ENCODE data around the gene ADAMTS13. TPM values are rescaled to one million over a fixed set of nuclear protein-coding genes. Genes with fewer than 3 reads are reported as not detected.

Gene ADAMTS13
- total RNA-seq, 4 donors from 2014 or later, result 1.7 to 4.3 (median 3.2) TPM

DNA sequence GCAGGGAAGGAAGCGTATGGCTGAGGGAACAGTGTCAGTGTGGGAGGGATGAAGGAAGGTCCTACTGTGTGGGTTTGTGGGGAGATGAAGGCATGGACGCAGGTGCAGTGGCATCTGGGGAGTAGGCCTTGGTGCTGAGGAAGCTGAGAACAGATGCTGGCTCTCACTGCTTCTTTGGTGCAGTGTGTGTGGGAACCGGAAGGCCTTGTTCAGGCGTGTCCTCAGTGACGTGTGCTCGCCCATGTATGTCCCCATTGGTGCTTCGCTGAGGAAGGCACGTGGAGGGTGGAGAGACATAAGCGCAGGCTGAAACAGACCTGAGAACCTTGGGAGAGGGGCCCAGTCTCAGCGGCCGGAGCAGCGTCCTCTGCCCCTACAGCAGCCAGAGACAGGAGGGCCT, 18.7 kb downstream of the ADAMTS13 start:
- Histone ChIP-seq H3K36me3 (peaks cover 0 to 27% (median 0%) of the 10 kb centered on the region in 3 donors), H3K4me3 (no peak overlapping the region), H3K27ac (no peak overlapping the region), H3K27me3 (no peaks in the 10 kb centered on the region), H3K9me3 (no peaks in the 10 kb centered on the region), H3K4me1 (no peaks in the 10 kb centered on the region)
- WGBS, 2 donors, result 85 to 91% methylated on average over 12 of the region's 12 CpGs
- no peak for TF ChIP-seq EP300 (IDR thresholded peaks at IDR 0.05)
- TF ChIP-seq, protein P1, sequence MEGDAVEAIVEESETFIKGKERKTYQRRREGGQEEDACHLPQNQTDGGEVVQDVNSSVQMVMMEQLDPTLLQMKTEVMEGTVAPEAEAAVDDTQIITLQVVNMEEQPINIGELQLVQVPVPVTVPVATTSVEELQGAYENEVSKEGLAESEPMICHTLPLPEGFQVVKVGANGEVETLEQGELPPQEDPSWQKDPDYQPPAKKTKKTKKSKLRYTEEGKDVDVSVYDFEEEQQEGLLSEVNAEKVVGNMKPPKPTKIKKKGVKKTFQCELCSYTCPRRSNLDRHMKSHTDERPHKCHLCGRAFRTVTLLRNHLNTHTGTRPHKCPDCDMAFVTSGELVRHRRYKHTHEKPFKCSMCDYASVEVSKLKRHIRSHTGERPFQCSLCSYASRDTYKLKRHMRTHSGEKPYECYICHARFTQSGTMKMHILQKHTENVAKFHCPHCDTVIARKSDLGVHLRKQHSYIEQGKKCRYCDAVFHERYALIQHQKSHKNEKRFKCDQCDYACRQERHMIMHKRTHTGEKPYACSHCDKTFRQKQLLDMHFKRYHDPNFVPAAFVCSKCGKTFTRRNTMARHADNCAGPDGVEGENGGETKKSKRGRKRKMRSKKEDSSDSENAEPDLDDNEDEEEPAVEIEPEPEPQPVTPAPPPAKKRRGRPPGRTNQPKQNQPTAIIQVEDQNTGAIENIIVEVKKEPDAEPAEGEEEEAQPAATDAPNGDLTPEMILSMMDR (IDR thresholded peaks at IDR 0.05), result no peak
- no peak for TF ChIP-seq POLR2A (IDR thresholded peaks at IDR 0.05)
- DNase-seq (ENCODE audit: low spot score in 2 of 2), result no peak

DNA sequence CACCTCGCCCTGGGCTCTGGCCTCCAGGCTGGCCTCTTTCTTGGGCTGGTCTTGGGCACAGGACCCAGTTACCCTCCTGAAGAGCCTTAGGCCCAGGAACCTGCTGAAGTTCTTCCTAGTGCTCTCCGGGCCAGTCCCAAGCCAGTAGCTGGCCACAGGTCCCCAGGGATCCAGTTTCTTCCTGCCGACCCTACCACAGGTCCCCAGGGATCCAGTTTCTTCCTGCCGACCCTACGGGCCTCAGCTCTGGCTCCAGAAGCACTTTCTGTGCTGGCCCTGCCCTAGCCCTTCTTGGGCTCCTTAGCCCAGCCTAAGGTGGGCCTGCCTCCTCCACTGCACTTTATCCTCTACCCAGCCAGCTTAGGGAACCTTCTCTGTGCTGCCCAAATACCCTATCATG, 19.4 kb downstream of the ADAMTS13 start:
- Histone ChIP-seq H3K27me3 (no peaks in the 10 kb centered on the region), H3K9me3 (no peaks in the 10 kb centered on the region), H3K36me3 (peaks cover 0 to 27% (median 0%) of the 10 kb centered on the region in 3 donors), H3K4me3 (no peak overlapping the region), H3K4me1 (no peaks in the 10 kb centered on the region), H3K27ac (no peak overlapping the region)
- no peak for DNase-seq (ENCODE audit: low spot score in 2 of 2)
- TF ChIP-seq, protein P1 (IDR thresholded peaks at IDR 0.05), result no peak
- TF ChIP-seq EP300 (IDR thresholded peaks at IDR 0.05) (no peak), POLR2A (IDR thresholded peaks at IDR 0.05) (no peak)
- 49 to 60% methylated on average over 3 to 4 of the region's 5 CpGs for WGBS, 2 donors

DNA sequence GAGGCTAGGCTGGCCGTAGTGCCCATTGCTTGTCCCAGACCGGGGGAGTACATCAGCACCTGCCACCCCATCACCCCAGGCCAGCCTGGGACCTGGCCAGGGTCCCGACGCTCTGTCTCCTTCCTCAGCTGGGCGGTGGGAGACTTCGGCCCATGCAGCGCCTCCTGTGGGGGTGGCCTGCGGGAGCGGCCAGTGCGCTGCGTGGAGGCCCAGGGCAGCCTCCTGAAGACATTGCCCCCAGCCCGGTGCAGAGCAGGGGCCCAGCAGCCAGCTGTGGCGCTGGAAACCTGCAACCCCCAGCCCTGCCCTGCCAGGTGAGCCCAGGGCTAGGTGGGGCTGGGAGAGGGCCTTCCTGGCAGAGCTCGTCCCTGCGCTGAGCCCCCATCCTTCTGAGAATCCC, 21.1 kb downstream of the ADAMTS13 start:
- peaks cover 0 to 27% (median 0%) of the 10 kb centered on the region in 3 donors for H3K36me3 ChIP-seq
- H3K4me1 ChIP-seq, result no peaks in the 10 kb centered on the region
- DNase-seq (ENCODE audit: low spot score in 2 of 2), result no peak
- no peaks in the 10 kb centered on the region for H3K27me3 ChIP-seq
- H3K9me3 ChIP-seq, result no peaks in the 10 kb centered on the region
- TF ChIP-seq, protein P1 (IDR thresholded peaks at IDR 0.05), result no peak
- TF ChIP-seq EP300 (IDR thresholded peaks at IDR 0.05), result no peak
- no peak for TF ChIP-seq POLR2A (IDR thresholded peaks at IDR 0.05)
- no peak overlapping the region for H3K4me3 ChIP-seq
- WGBS, 2 donors, result 98 to 100% methylated on average over 1 to 7 of the region's 15 CpGs
- H3K27ac ChIP-seq, result no peak overlapping the region

DNA sequence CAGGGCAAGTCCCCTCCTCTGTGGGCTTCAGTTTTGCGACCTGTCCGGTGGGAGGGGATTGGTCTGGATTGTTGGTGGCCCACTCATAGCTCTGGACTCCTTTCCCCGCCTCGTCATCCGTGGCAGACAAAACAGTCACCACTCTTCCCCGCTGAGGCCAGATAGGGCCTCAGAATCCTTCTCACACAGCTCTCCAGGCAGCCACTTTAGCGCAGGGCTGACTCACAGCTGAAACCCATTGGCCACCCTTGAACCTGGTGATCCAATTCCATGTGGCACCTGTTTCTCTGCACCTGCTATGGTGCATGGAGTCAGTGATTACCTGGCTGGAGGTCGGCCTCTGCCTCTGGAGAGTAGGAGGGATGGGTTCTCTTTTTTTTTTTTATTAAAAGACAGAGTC, 21.8 kb downstream of the ADAMTS13 start:
- TF ChIP-seq, protein P1 (IDR thresholded peaks at IDR 0.05), result no peak
- TF ChIP-seq POLR2A (IDR thresholded peaks at IDR 0.05), result no peak
- TF ChIP-seq EP300 (IDR thresholded peaks at IDR 0.05), result no peak
- 76 to 93% methylated on average over 8 of the region's 8 CpGs for WGBS, 2 donors

DNA sequence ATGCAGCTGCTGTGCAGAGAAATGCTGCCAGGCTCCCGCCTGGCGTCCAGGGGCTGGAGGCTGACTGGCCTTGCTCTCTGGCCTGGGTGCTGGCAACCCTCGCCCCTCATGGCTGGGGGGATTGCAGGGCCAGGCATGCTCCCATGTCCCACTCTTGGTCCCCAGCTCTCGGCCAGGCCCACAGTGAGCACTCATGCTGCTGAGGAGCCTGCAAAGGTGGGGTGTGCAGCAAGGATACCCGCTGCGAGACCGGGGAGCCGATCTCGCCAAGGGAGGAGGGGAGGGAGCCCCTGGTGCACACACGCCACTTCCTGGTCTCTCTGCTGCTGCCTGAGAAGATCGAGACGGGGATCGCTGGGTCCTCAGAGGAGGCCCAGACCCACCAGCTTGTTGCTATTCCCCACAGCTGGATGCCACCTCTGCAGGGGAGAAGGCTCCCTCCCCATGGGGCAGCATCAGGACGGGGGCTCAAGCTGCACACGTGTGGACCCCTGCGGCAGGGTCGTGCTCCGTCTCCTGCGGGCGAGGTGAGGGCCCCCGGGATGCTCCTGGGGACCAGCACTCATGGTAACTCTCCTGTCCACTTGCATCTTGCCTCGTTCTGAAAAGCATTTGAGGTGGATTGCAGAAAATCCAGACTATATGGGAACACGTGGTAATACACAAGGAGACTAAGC, 23.3 kb downstream of the ADAMTS13 start:
- no peaks in the 10 kb centered on the region for H3K9me3 ChIP-seq
- H3K4me1 ChIP-seq, result no peaks in the 10 kb centered on the region
- WGBS, 2 donors, result 78 to 79% methylated on average over 13 to 23 of the region's 23 CpGs
- H3K27ac ChIP-seq, result no peak overlapping the region
- TF ChIP-seq EP300 (IDR thresholded peaks at IDR 0.05), result no peak
- TF ChIP-seq, protein P1 (IDR thresholded peaks at IDR 0.05), result no peak
- TF ChIP-seq POLR2A (IDR thresholded peaks at IDR 0.05), result no peak
- no peaks in the 10 kb centered on the region for H3K27me3 ChIP-seq
- DNase-seq (ENCODE audit: low spot score in 2 of 2), result no peak
- H3K36me3 ChIP-seq, result peaks cover 0 to 14% (median 0%) of the 10 kb centered on the region in 3 donors
- no peak overlapping the region for H3K4me3 ChIP-seq

More for the DNA sequence above, 21.8 kb downstream of the ADAMTS13 start:
- Histone ChIP-seq H3K36me3 (peaks cover 0 to 27% (median 0%) of the 10 kb centered on the region in 3 donors), H3K4me1 (no peaks in the 10 kb centered on the region), H3K27me3 (no peaks in the 10 kb centered on the region), H3K9me3 (no peaks in the 10 kb centered on the region), H3K4me3 (no peak overlapping the region), H3K27ac (no peak overlapping the region)
- no peak for DNase-seq (ENCODE audit: low spot score in 2 of 2)
